ENCODE data around the gene GRB2. TPM values are rescaled to one million over a fixed set of nuclear protein-coding genes. Genes with fewer than 3 reads are reported as not detected.
A peak's percentile ranks its signal among the peaks of the same experiment; 100 is the strongest.
"Not testable (repeated sequence)": the region's sequence is repeated elsewhere in the genome, so short reads cannot be mapped to it uniquely, and the experiment has no call there.

Gene GRB2
- total RNA-seq (2022), result 79.7 and 99.9 TPM in 2 replicates
- Bru-seq, nascent RNA, result percentile 83 among the genes with signal in this experiment
- percentile 88 among the genes with signal in this experiment for BruChase-seq, experiment 1, labeled RNA remaining after a 6-hour chase
- BruChase-seq, experiment 2, labeled RNA remaining after a 2-hour chase, result percentile 79 among the genes with signal in this experiment
- long read RNA-seq, transcript GRB2-202 (6 exons, 3,248 nt), result major isoform, 120 of 171 reads
- long read RNA-seq, transcript GRB2-205 (5 exons, 3,182 nt), result minor isoform, 8 of 171 reads
- long read RNA-seq, partial matches to known transcripts, result 7 of 171 reads
- long read RNA-seq, other reads (novel, unspliced or antisense), result 35 of 171 reads

- Mint-ChIP-seq H3K9me3 (ENCODE audit: low read depth, unreplicated experiment) (no peaks in the 10 kb centered on the region), H3K27ac (ENCODE audit: unreplicated experiment) (peak within 1 kb of the TSS; percentile 55), H3K4me3 (ENCODE audit: low read depth, unreplicated experiment) (peak within 1 kb of the TSS; percentile 73), H3K36me3 (ENCODE audit: insufficient read depth, unreplicated experiment) (peaks cover 29% of the 10 kb centered on the region), H3K4me1 (ENCODE audit: low read depth, unreplicated experiment) (peaks cover 13% of the 10 kb centered on the region), H3K27me3 (ENCODE audit: unreplicated experiment) (peaks cover 39% of the 10 kb centered on the region)
- DNase-seq, result peak; percentile 99
- intact Hi-C loops (cut with micrococcal nuclease; ENCODE audit: unreplicated experiment), result no loop called here
- CTCF ChIA-PET, result interaction anchor here (0.6 to 2.1 kb wide), 11 partner anchors 11 to 256 kb away, joined by 3 to 16 read pairs (median 5); partner anchors contain the start of genes MIF4GD, SLC25A19 and TSEN54
- no TSS peak for BruUV-seq (replicated peaks)
- no peak for TF ChIP-seq CTCF (IDR thresholded peaks at IDR 0.05; ENCODE audit: unreplicated experiment)
Measured at GRCh38 chr17:75405365-75406221, at the start of gene GRB2. Gene GRB2 (minus strand): TSS chr17:75405678. CDS start chr17:75393628, 12,050 bp downstream.

GRCh38 chr17:75454672-75455071 is 49.2 kb upstream of the GRB2 start:
- CTCF ChIA-PET; H3K27ac Mint-ChIP-seq (ENCODE audit: unreplicated experiment); intact Hi-C loops (cut with micrococcal nuclease; ENCODE audit: unreplicated experiment); H3K4me3 Mint-ChIP-seq (ENCODE audit: low read depth, unreplicated experiment); DNase-seq; H3K9me3 Mint-ChIP-seq (ENCODE audit: low read depth, unreplicated experiment); H3K27me3 Mint-ChIP-seq (ENCODE audit: unreplicated experiment); BruUV-seq (replicated peaks): not testable (repeated sequence)
- H3K36me3 Mint-ChIP-seq (ENCODE audit: insufficient read depth, unreplicated experiment), result peaks cover 19% of the 10 kb centered on the region
- peaks cover 17% of the 10 kb centered on the region for H3K4me1 Mint-ChIP-seq (ENCODE audit: low read depth, unreplicated experiment)

- no peak for DNase-seq
- no peak overlapping the region for H3K27ac Mint-ChIP-seq (ENCODE audit: unreplicated experiment)
- CTCF ChIA-PET, result no interaction called here
Measured at GRCh38 chr17:75454193-75454592, 48.7 kb upstream of the GRB2 start.

GRCh38 chr17:75450270-75450669 is 44.8 kb upstream of the GRB2 start:
- BruUV-seq (replicated peaks), result no TSS peak
- Mint-ChIP-seq H3K4me1 (ENCODE audit: low read depth, unreplicated experiment) (no peaks in the 10 kb centered on the region), H3K27me3 (ENCODE audit: unreplicated experiment) (no peaks in the 10 kb centered on the region), H3K27ac (ENCODE audit: unreplicated experiment) (no peak overlapping the region), H3K4me3 (ENCODE audit: low read depth, unreplicated experiment) (no peak overlapping the region), H3K9me3 (ENCODE audit: low read depth, unreplicated experiment) (no peaks in the 10 kb centered on the region), H3K36me3 (ENCODE audit: insufficient read depth, unreplicated experiment) (no peaks in the 10 kb centered on the region)
- intact Hi-C loops (cut with micrococcal nuclease; ENCODE audit: unreplicated experiment), result no loop called here
- no peak for DNase-seq
- no peak for TF ChIP-seq CTCF (IDR thresholded peaks at IDR 0.05; ENCODE audit: unreplicated experiment)
- CTCF ChIA-PET, result no interaction called here

More at GRCh38 chr17:75454193-75454592, 48.7 kb upstream of the GRB2 start:
- no TSS peak for BruUV-seq (replicated peaks)
- intact Hi-C loops (cut with micrococcal nuclease; ENCODE audit: unreplicated experiment), result no loop called here
- Mint-ChIP-seq H3K4me3 (ENCODE audit: low read depth, unreplicated experiment) (no peak overlapping the region), H3K27me3 (ENCODE audit: unreplicated experiment) (no peaks in the 10 kb centered on the region), H3K36me3 (ENCODE audit: insufficient read depth, unreplicated experiment) (peaks cover 19% of the 10 kb centered on the region), H3K9me3 (ENCODE audit: low read depth, unreplicated experiment) (no peaks in the 10 kb centered on the region), H3K4me1 (ENCODE audit: low read depth, unreplicated experiment) (peaks cover 13% of the 10 kb centered on the region)
- no peak for TF ChIP-seq CTCF (IDR thresholded peaks at IDR 0.05; ENCODE audit: unreplicated experiment)
